Prostate gland (tissue), 2 donors: ENCODE data around the gene MLLT1.

Source experiments
- CTCF ChIP-seq, 4 experiments: fragments of 200-600 bp in 2 of 4; fragments of 450-650 bp in 2 of 4; sonication (generic) in 2 of 4; IDR thresholded peaks; 1 replicate in 3 of 4; 2 replicates in 1 of 4; pipeline ENCODE4 v1.5.1; 2016 to 2019; ENCODE audit warnings: antibody characterized with exemption in 4 of 4, mild to moderate bottlenecking in 2 of 4, moderate library complexity in 2 of 4
- POLR2AphosphoS5 ChIP-seq: sonication (generic); formaldehyde crosslinking; IDR thresholded peaks from one replicate; pipeline ENCODE4 v1.6.1; 2017; ENCODE audit warnings: antibody characterized with exemption

- TF ChIP-seq CTCF (IDR thresholded peaks at IDR 0.05) (no peak), POLR2AphosphoS5 (no peak)
Measured at GRCh38 chr19:6292006-6292405, 12.2 kb upstream of the MLLT1 start.
